WTC11 (cell line): ENCODE results near the gene ATXN7L3. TPM values are rescaled to one million over a fixed set of nuclear protein-coding genes. Genes with fewer than 3 reads are reported as not detected.

Source experiments
- ATAC-seq: fragments of 200-7000 bp; cut with Tn5 transposase; 2 replicates; pipeline ENCODE4 v1.10.0; 2021; ENCODE audit warnings: mild to moderate bottlenecking, moderate library complexity
- CTCF ChIA-PET: fragments of 300-600 bp; sonication (Branson Sonifier 250); formaldehyde crosslinking; loops from one replicate; lab custom pipeline; 2021; ENCODE audit warnings: antibody characterized with exemption; lab: Charles Lee
- POLR2A ChIA-PET: fragments of 350-600 bp; sonication (Branson Sonifier 250); formaldehyde crosslinking; loops from one replicate; lab custom pipeline; 2021; ENCODE audit warnings: antibody characterized with exemption; lab: Charles Lee
- DNase-seq: peaks from one replicate; pipeline ENCODE4 v3.0.0; 2021; ENCODE audit warnings: low spot score
- H3K27ac Mint-ChIP-seq: 2 replicates; pipeline ENCODE4 v1.8.0; 2021; ENCODE audit warnings: mixed read lengths
- H3K27me3 Mint-ChIP-seq: 2 replicates; pipeline ENCODE4 v1.8.0; 2021; ENCODE audit warnings: low read depth, mild to moderate bottlenecking, moderate library complexity, mixed read lengths
- H3K36me3 Mint-ChIP-seq: 2 replicates; pipeline ENCODE4 v1.8.0; 2021; ENCODE audit warnings: mixed read lengths
- H3K4me1 Mint-ChIP-seq: 2 replicates; pipeline ENCODE4 v1.8.0; 2022; ENCODE audit warnings: mixed read lengths
- H3K4me3 Mint-ChIP-seq: 2 replicates; pipeline ENCODE4 v1.8.0; 2021; ENCODE audit warnings: mild to moderate bottlenecking, moderate library complexity, mixed read lengths
- H3K9me3 Mint-ChIP-seq: 2 replicates; pipeline ENCODE4 v1.8.0; 2021; ENCODE audit warnings: mixed read lengths
- CREB1 ChIP-seq: sonication (generic); formaldehyde crosslinking; IDR thresholded peaks from 2 replicates; pipeline ENCODE4 v1.8.0; 2023; ENCODE audit warnings: mild to moderate bottlenecking, missing genetic modification reagents
- FOXK1 ChIP-seq: sonication (generic); formaldehyde crosslinking; IDR thresholded peaks from 2 replicates; pipeline ENCODE4 v1.8.0; 2022; ENCODE audit warnings: mild to moderate bottlenecking, moderate library complexity, missing genetic modification reagents
- GTF2I ChIP-seq: fragments of 250-450 bp; sonication (Bioruptor Pico); conservative IDR thresholded peaks from 2 replicates; pipeline ENCODE4 v1.4.0; 2021; ENCODE audit warnings: mild to moderate bottlenecking
- IRF2 ChIP-seq: sonication (generic); formaldehyde crosslinking; IDR thresholded peaks from 2 replicates; pipeline ENCODE4 v1.8.0; 2022; ENCODE audit warnings: low read depth, missing genetic modification reagents, borderline replicate concordance
- JUN ChIP-seq: sonication (generic); formaldehyde crosslinking; IDR thresholded peaks from 2 replicates; pipeline ENCODE4 v1.8.0; 2023; ENCODE audit warnings: mild to moderate bottlenecking, missing genetic modification reagents
- NFE2L1 ChIP-seq: sonication (generic); formaldehyde crosslinking; IDR thresholded peaks from 2 replicates; pipeline ENCODE4 v1.8.1; 2023; ENCODE audit warnings: missing genetic modification reagents
- RELA ChIP-seq: sonication (generic); formaldehyde crosslinking; IDR thresholded peaks from 2 replicates; pipeline ENCODE4 v1.8.1; 2022; ENCODE audit warnings: missing genetic modification reagents, mild to moderate bottlenecking, borderline replicate concordance
- SMAD4 ChIP-seq: sonication (generic); formaldehyde crosslinking; IDR thresholded peaks from 2 replicates; pipeline ENCODE4 v1.8.0; 2022; ENCODE audit warnings: mild to moderate bottlenecking, missing genetic modification reagents
- TEAD1 ChIP-seq: sonication (generic); formaldehyde crosslinking; IDR thresholded peaks from 2 replicates; pipeline ENCODE4 v1.8.0; 2022; ENCODE audit warnings: mild to moderate bottlenecking, missing genetic modification reagents
- total RNA-seq: library from RNA; stranded (reverse); gene quantifications from 3 replicates; pipeline ENCODE4 v1.2.3, GENCODE V29; 2021
- TF ChIP-seq, protein P1 (sequence below): fragments of 250-450 bp; sonication (Bioruptor Pico); IDR thresholded peaks from 2 replicates; pipeline ENCODE4 v2.1.2; 2022; ENCODE audit warnings: mild to moderate bottlenecking, moderate library complexity
- TF ChIP-seq, protein P2 (sequence below): fragments of 200-600 bp; IDR thresholded peaks from 2 replicates; pipeline ENCODE4 v1.8.0; 2022; ENCODE audit warnings: antibody characterized with exemption
- TF ChIP-seq, protein P3 (sequence below): sonication (generic); formaldehyde crosslinking; IDR thresholded peaks from 2 replicates; pipeline ENCODE4 v1.8.0; 2022; ENCODE audit warnings: missing genetic modification reagents
- TF ChIP-seq, protein P4 (sequence below): sonication (generic); formaldehyde crosslinking; IDR thresholded peaks from 2 replicates; pipeline ENCODE4 v1.8.1; 2023; ENCODE audit warnings: mild to moderate bottlenecking, missing genetic modification reagents, moderate library complexity
- TF ChIP-seq, protein P5 (sequence below): sonication (generic); formaldehyde crosslinking; IDR thresholded peaks from 2 replicates; pipeline ENCODE4 v1.8.0; 2023; ENCODE audit warnings: missing genetic modification reagents, mild to moderate bottlenecking, borderline replicate concordance
- TF ChIP-seq, protein P6 (sequence below): sonication (generic); formaldehyde crosslinking; IDR thresholded peaks from 2 replicates; pipeline ENCODE4 v1.8.1; 2022; ENCODE audit warnings: missing genetic modification reagents, borderline replicate concordance

ATXN7L3 gene
- total RNA-seq, 1 experiment from 2014 or later: 114 TPM

DNA sequence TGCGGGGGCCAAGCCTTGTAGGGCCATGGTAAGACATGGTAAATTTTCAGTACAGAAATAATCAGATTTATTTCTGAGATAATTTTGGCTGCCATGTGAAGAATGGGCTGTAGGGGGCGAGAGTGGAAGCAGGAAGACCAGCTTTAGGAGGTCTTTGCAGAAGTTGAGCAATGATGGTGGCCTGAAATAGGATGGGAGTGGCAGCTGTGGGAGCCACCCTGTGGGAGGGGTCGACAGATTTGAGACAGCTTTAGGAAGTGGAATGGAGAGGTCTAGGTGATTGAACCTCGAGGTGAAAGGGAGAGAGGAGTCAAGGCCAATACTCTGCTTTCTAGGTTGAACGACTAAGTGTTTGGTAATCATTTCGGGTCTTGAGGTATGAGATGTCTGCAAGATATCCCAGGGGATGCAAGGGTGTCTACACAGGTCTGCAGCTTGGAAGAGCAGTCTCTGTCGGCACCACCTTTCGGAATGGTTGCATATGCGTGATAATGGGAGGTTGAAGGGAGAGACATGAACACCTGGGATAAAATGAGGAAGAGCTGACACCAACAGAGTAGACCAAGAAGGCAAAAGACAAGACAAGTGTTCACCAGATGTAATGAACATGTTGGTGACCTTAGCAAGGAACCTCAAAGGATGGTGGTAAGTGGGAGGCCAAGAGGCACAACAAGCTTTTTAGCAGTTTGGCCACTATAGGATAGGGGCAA, 4.2 kb upstream of the ATXN7L3 start:
- TF ChIP-seq, protein P1, sequence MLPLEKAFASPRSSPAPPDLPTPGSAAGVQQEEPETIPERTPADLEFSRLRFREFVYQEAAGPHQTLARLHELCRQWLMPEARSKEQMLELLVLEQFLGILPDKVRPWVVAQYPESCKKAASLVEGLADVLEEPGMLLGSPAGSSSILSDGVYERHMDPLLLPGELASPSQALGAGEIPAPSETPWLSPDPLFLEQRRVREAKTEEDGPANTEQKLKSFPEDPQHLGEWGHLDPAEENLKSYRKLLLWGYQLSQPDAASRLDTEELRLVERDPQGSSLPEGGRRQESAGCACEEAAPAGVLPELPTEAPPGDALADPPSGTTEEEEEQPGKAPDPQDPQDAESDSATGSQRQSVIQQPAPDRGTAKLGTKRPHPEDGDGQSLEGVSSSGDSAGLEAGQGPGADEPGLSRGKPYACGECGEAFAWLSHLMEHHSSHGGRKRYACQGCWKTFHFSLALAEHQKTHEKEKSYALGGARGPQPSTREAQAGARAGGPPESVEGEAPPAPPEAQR (CRISPR knock-in tag): no peak
- TF ChIP-seq, protein P2, sequence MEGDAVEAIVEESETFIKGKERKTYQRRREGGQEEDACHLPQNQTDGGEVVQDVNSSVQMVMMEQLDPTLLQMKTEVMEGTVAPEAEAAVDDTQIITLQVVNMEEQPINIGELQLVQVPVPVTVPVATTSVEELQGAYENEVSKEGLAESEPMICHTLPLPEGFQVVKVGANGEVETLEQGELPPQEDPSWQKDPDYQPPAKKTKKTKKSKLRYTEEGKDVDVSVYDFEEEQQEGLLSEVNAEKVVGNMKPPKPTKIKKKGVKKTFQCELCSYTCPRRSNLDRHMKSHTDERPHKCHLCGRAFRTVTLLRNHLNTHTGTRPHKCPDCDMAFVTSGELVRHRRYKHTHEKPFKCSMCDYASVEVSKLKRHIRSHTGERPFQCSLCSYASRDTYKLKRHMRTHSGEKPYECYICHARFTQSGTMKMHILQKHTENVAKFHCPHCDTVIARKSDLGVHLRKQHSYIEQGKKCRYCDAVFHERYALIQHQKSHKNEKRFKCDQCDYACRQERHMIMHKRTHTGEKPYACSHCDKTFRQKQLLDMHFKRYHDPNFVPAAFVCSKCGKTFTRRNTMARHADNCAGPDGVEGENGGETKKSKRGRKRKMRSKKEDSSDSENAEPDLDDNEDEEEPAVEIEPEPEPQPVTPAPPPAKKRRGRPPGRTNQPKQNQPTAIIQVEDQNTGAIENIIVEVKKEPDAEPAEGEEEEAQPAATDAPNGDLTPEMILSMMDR: peak; percentile 69
- TF ChIP-seq NFE2L1: no peak
- DNase-seq (peak; percentile 67), ATAC-seq (peak; percentile 11)
- H3K4me3 Mint-ChIP-seq: no peak overlapping the region
- H3K4me1 Mint-ChIP-seq: peaks cover 27% of the 10 kb centered on the region
- no peaks in the 10 kb centered on the region for H3K9me3 Mint-ChIP-seq
- H3K27me3 Mint-ChIP-seq: no peaks in the 10 kb centered on the region
- H3K36me3 Mint-ChIP-seq: peaks cover 14% of the 10 kb centered on the region
- ChIA-PET CTCF (interaction anchor here (0.6 to 1.9 kb wide), 34 partner anchors 9 to 319 kb away, joined by 3 to 26 read pairs (median 5); partner anchors contain the start of genes ASB16, FAM171A2, GRN and HDAC5), POLR2A (interaction anchor here (0.6 kb wide), 2 partner anchors 10 to 38 kb away, joined by 4 to 13 read pairs; no protein-coding TSS in a partner anchor)
- peak overlapping the region; percentile 89 for H3K27ac Mint-ChIP-seq

DNA sequence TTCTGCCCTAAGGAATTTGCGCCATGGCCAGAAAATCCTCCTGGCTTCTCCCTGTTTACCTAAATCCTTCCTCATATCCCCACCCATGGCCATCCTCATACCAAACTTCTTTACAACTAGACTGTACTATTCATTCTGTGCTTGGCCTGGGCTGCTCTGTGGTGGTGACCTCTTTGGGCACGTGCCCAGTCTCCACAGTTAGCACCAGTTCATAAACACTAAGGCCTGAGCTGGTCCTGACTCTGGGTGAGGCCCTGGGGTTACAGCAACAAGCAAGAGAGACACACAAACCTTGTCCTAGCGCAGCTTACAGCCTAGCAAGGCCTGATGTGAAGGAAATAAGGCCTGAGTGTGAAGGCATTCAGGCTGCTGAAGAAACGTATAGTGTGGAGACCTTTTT, 3.1 kb upstream of the ATXN7L3 start:
- Mint-ChIP-seq H3K36me3 (peaks cover 8% of the 10 kb centered on the region), H3K4me1 (peaks cover 33% of the 10 kb centered on the region), H3K27ac (peak overlapping the region; percentile 68), H3K27me3 (no peaks in the 10 kb centered on the region), H3K4me3 (no peak overlapping the region), H3K9me3 (no peaks in the 10 kb centered on the region)
- ATAC-seq (no peak), DNase-seq (no peak)
- ChIA-PET POLR2A (no interaction called here), CTCF (interaction anchor here (1.1 to 1.3 kb wide), 3 partner anchors 18 to 112 kb away, joined by 3 to 5 read pairs (median 3); partner anchors contain the start of gene HDAC5)
- TF ChIP-seq JUN (CRISPR knock-in tag) (no peak), GTF2I (no peak), NFE2L1 (no peak), FOXK1 (CRISPR knock-in tag) (no peak), SMAD4 (CRISPR knock-in tag) (no peak), TEAD1 (CRISPR knock-in tag) (no peak), IRF2 (no peak), CREB1 (CRISPR knock-in tag) (no peak), RELA (CRISPR knock-in tag) (no peak)
- TF ChIP-seq, protein P3, sequence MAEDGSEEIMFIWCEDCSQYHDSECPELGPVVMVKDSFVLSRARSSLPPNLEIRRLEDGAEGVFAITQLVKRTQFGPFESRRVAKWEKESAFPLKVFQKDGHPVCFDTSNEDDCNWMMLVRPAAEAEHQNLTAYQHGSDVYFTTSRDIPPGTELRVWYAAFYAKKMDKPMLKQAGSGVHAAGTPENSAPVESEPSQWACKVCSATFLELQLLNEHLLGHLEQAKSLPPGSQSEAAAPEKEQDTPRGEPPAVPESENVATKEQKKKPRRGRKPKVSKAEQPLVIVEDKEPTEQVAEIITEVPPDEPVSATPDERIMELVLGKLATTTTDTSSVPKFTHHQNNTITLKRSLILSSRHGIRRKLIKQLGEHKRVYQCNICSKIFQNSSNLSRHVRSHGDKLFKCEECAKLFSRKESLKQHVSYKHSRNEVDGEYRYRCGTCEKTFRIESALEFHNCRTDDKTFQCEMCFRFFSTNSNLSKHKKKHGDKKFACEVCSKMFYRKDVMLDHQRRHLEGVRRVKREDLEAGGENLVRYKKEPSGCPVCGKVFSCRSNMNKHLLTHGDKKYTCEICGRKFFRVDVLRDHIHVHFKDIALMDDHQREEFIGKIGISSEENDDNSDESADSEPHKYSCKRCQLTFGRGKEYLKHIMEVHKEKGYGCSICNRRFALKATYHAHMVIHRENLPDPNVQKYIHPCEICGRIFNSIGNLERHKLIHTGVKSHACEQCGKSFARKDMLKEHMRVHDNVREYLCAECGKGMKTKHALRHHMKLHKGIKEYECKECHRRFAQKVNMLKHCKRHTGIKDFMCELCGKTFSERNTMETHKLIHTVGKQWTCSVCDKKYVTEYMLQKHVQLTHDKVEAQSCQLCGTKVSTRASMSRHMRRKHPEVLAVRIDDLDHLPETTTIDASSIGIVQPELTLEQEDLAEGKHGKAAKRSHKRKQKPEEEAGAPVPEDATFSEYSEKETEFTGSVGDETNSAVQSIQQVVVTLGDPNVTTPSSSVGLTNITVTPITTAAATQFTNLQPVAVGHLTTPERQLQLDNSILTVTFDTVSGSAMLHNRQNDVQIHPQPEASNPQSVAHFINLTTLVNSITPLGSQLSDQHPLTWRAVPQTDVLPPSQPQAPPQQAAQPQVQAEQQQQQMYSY (CRISPR knock-in tag): no peak
- TF ChIP-seq, protein P4, sequence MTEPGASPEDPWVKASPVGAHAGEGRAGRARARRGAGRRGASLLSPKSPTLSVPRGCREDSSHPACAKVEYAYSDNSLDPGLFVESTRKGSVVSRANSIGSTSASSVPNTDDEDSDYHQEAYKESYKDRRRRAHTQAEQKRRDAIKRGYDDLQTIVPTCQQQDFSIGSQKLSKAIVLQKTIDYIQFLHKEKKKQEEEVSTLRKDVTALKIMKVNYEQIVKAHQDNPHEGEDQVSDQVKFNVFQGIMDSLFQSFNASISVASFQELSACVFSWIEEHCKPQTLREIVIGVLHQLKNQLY (CRISPR knock-in tag): no peak
- TF ChIP-seq, protein P5, sequence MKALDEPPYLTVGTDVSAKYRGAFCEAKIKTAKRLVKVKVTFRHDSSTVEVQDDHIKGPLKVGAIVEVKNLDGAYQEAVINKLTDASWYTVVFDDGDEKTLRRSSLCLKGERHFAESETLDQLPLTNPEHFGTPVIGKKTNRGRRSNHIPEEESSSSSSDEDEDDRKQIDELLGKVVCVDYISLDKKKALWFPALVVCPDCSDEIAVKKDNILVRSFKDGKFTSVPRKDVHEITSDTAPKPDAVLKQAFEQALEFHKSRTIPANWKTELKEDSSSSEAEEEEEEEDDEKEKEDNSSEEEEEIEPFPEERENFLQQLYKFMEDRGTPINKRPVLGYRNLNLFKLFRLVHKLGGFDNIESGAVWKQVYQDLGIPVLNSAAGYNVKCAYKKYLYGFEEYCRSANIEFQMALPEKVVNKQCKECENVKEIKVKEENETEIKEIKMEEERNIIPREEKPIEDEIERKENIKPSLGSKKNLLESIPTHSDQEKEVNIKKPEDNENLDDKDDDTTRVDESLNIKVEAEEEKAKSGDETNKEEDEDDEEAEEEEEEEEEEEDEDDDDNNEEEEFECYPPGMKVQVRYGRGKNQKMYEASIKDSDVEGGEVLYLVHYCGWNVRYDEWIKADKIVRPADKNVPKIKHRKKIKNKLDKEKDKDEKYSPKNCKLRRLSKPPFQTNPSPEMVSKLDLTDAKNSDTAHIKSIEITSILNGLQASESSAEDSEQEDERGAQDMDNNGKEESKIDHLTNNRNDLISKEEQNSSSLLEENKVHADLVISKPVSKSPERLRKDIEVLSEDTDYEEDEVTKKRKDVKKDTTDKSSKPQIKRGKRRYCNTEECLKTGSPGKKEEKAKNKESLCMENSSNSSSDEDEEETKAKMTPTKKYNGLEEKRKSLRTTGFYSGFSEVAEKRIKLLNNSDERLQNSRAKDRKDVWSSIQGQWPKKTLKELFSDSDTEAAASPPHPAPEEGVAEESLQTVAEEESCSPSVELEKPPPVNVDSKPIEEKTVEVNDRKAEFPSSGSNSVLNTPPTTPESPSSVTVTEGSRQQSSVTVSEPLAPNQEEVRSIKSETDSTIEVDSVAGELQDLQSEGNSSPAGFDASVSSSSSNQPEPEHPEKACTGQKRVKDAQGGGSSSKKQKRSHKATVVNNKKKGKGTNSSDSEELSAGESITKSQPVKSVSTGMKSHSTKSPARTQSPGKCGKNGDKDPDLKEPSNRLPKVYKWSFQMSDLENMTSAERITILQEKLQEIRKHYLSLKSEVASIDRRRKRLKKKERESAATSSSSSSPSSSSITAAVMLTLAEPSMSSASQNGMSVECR (CRISPR knock-in tag): no peak
- TF ChIP-seq, protein P6, sequence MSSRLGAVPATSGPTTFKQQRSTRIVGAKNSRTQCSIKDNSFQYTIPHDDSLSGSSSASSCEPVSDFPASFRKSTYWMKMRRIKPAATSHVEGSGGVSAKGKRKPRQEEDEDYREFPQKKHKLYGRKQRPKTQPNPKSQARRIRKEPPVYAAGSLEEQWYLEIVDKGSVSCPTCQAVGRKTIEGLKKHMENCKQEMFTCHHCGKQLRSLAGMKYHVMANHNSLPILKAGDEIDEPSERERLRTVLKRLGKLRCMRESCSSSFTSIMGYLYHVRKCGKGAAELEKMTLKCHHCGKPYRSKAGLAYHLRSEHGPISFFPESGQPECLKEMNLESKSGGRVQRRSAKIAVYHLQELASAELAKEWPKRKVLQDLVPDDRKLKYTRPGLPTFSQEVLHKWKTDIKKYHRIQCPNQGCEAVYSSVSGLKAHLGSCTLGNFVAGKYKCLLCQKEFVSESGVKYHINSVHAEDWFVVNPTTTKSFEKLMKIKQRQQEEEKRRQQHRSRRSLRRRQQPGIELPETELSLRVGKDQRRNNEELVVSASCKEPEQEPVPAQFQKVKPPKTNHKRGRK (CRISPR knock-in tag): no peak
